HG03066 (cell line): ENCODE measurements around the gene PNP.
A peak's percentile ranks its signal among the peaks of the same experiment; 100 is the strongest.
"Not testable (repeated sequence)": the region's sequence is repeated elsewhere in the genome, so short reads cannot be mapped to it uniquely, and the experiment has no call there.

Experiments
- ATAC-seq: cut with Tn5 transposase; IDR thresholded peaks from one replicate; pipeline ENCODE4 v1.9.1; 2021; ENCODE audit warnings: low read depth; ENCODE audit not compliant: unreplicated experiment

PNP gene

GRCh38 chr14:20469242-20469889, at the start of gene PNP:
PNP (plus strand) TSS chr14:20469406; CDS start chr14:20469525, 119 bp downstream.
- ATAC-seq, result peak; percentile 95

- ATAC-seq, result no peak
Measured at GRCh38 chr14:20419419-20419818, 49.8 kb upstream of the PNP start.

- no peak for ATAC-seq
Measured at GRCh38 chr14:20421267-20421666, 47.9 kb upstream of the PNP start.

GRCh38 chr14:20422886-20423285, 46.3 kb upstream of the PNP start:
- ATAC-seq, result no peak

- no peak for ATAC-seq
Measured at GRCh38 chr14:20424851-20425250, 44.4 kb upstream of the PNP start.

- peak; percentile 77 for ATAC-seq
Measured at GRCh38 chr14:20427231-20428009, 41.8 kb upstream of the PNP start.

GRCh38 chr14:20428010-20428365, 41.2 kb upstream of the PNP start:
- ATAC-seq, result peak; percentile 32

- no peak for ATAC-seq
Measured at GRCh38 chr14:20428802-20429201, 40.4 kb upstream of the PNP start.

- no peak for ATAC-seq
Measured at GRCh38 chr14:20429801-20430669, 39.2 kb upstream of the PNP start.

GRCh38 chr14:20434701-20435581, 34.3 kb upstream of the PNP start:
- no peak for ATAC-seq

- ATAC-seq, result no peak
Measured at GRCh38 chr14:20435582-20436362, 33.4 kb upstream of the PNP start, which contains the start of gene KLHL33. KLHL33 (minus strand) TSS chr14:20436166; CDS start chr14:20435811, 355 bp downstream.

- ATAC-seq, result no peak
Measured at GRCh38 chr14:20436363-20436755, 32.8 kb upstream of the PNP start.

- ATAC-seq, result no peak
Measured at GRCh38 chr14:20438664-20439063, 30.5 kb upstream of the PNP start.

GRCh38 chr14:20440465-20440864, 28.7 kb upstream of the PNP start:
- ATAC-seq, result no peak

- no peak for ATAC-seq
Measured at GRCh38 chr14:20440882-20441281, 28.3 kb upstream of the PNP start.

- no peak for ATAC-seq
Measured at GRCh38 chr14:20441461-20441860, 27.7 kb upstream of the PNP start.

- ATAC-seq, result not testable (repeated sequence)
Measured at GRCh38 chr14:20443650-20444049, 25.6 kb upstream of the PNP start.

GRCh38 chr14:20446889-20447288, 22.3 kb upstream of the PNP start:
- no peak for ATAC-seq

- ATAC-seq, result not testable (repeated sequence)
Measured at GRCh38 chr14:20452831-20453230, 16.4 kb upstream of the PNP start.
